Measurements from ENCODE around the gene KRTAP5-2. TPM values are rescaled to one million over a fixed set of nuclear protein-coding genes. Genes with fewer than 3 reads are reported as not detected.

The KRTAP5-2 gene
- total RNA-seq, 4 donors from 2014 or later, result not detected

- Histone ChIP-seq H3K27ac (no peak overlapping the region), H3K4me3 (no peak overlapping the region), H3K36me3 (no peaks in the 10 kb centered on the region), H3K27me3 (peaks cover 10% of the 10 kb centered on the region), H3K4me1 (peaks cover 0 to 7% (median 1%) of the 10 kb centered on the region in 4 donors), H3K9me3 (no peaks in the 10 kb centered on the region)
- DNase-seq, result no peak
- 76 to 84% methylated on average over 16 of the region's 16 CpGs for WGBS, 2 donors (ENCODE audit: low coverage in 1 of 2)
- TF ChIP-seq EP300 (IDR thresholded peaks at IDR 0.05; ENCODE audit: low read depth) (no peak), CTCF (IDR thresholded peaks at IDR 0.05) (no peak), POLR2AphosphoS5 (IDR thresholded peaks at IDR 0.05) (no peak)
- intact Hi-C loops (cut with DNase I; ENCODE audit: low total_unique reads) (no loop called here), in situ Hi-C loops (cut with MboI; ENCODE audit: low pct_ligation_motif_present in 1 of 4, low pct_unique_long_range_greater_than_20kb in 1 of 4, low sequenced_read_pairs in 3 of 4) (no loop called here)
These were observed 26.5 kb upstream of the KRTAP5-2 start for GRCh38 chr11:1624621-1625020.

- in situ Hi-C loops (cut with MboI; ENCODE audit: low pct_ligation_motif_present in 1 of 4, low pct_unique_long_range_greater_than_20kb in 1 of 4, low sequenced_read_pairs in 3 of 4), result no loop called here
- DNase-seq, result no peak
- H3K4me3 ChIP-seq, result no peak overlapping the region
- H3K27ac ChIP-seq, result no peak overlapping the region
- peaks cover 10% of the 10 kb centered on the region for H3K27me3 ChIP-seq
- WGBS, 2 donors (ENCODE audit: low coverage in 1 of 2), result 89 to 93% methylated on average over 3 to 9 of the region's 9 CpGs
- intact Hi-C loops (cut with DNase I; ENCODE audit: low total_unique reads), result no loop called here
- peaks cover 0 to 2% (median 0%) of the 10 kb centered on the region in 4 donors for H3K4me1 ChIP-seq
- H3K36me3 ChIP-seq, result no peaks in the 10 kb centered on the region
- no peaks in the 10 kb centered on the region for H3K9me3 ChIP-seq
- TF ChIP-seq POLR2A (IDR thresholded peaks at IDR 0.05) (no peak), CTCF (IDR thresholded peaks at IDR 0.05) (no peak), EP300 (IDR thresholded peaks at IDR 0.05; ENCODE audit: low read depth) (no peak), POLR2AphosphoS5 (IDR thresholded peaks at IDR 0.05) (no peak)
These were observed 25.6 kb upstream of the KRTAP5-2 start for GRCh38 chr11:1623716-1624115.

- in situ Hi-C loops (cut with MboI; ENCODE audit: low pct_ligation_motif_present in 1 of 4, low pct_unique_long_range_greater_than_20kb in 1 of 4, low sequenced_read_pairs in 3 of 4), result no loop called here
- no peaks in the 10 kb centered on the region for H3K36me3 ChIP-seq
- no peaks in the 10 kb centered on the region for H3K9me3 ChIP-seq
- WGBS, 2 donors (ENCODE audit: low coverage in 1 of 2), result 20% methylated on average over 1 of the region's 1 CpG; no CpG with 5 or more reads in 1 of the 2 donors
- H3K27ac ChIP-seq, result no peak within 1 kb of the TSS
- no peak within 1 kb of the TSS for H3K4me3 ChIP-seq
- no peaks in the 10 kb centered on the region for H3K4me1 ChIP-seq
- DNase-seq, result no peak
- peaks cover 13% of the 10 kb centered on the region for H3K27me3 ChIP-seq
- intact Hi-C loops (cut with DNase I; ENCODE audit: low total_unique reads), result no loop called here
- TF ChIP-seq CTCF (IDR thresholded peaks at IDR 0.05) (no peak), POLR2AphosphoS5 (IDR thresholded peaks at IDR 0.05) (no peak), EP300 (IDR thresholded peaks at IDR 0.05; ENCODE audit: low read depth) (no peak), POLR2A (IDR thresholded peaks at IDR 0.05) (no peak)
These were observed 24.0 kb upstream of the KRTAP5-2 start, which contains the start of gene KRTAP5-4 for GRCh38 chr11:1622086-1622485. Gene KRTAP5-4, minus strand, starts transcription at chr11:1622138. Its CDS starts 45 bp downstream, at chr11:1622093.

GRCh38 chr11:1619449-1619848 lies 21.4 kb upstream of the KRTAP5-2 start:
- intact Hi-C loops (cut with DNase I; ENCODE audit: low total_unique reads) (no loop called here), in situ Hi-C loops (cut with MboI; ENCODE audit: low pct_ligation_motif_present in 1 of 4, low pct_unique_long_range_greater_than_20kb in 1 of 4, low sequenced_read_pairs in 3 of 4) (no loop called here)
- Histone ChIP-seq H3K4me1 (no peaks in the 10 kb centered on the region), H3K27ac (no peak overlapping the region), H3K4me3 (no peak overlapping the region), H3K9me3 (no peaks in the 10 kb centered on the region), H3K27me3 (peaks cover 30% of the 10 kb centered on the region), H3K36me3 (no peaks in the 10 kb centered on the region)
- 44 to 55% methylated on average over 5 to 10 of the region's 10 CpGs for WGBS, 2 donors (ENCODE audit: low coverage in 1 of 2)
- DNase-seq, result no peak
- TF ChIP-seq POLR2AphosphoS5 (IDR thresholded peaks at IDR 0.05) (no peak), EP300 (IDR thresholded peaks at IDR 0.05; ENCODE audit: low read depth) (no peak), CTCF (IDR thresholded peaks at IDR 0.05) (no peak), POLR2A (IDR thresholded peaks at IDR 0.05) (no peak)
